Keratinocyte (primary cell): ENCODE data around the gene OBSCN.

ENCODE experiments used
- CTCF ChIP-seq, 3 experiments: IDR thresholded peaks in 1 of 3; conservative IDR thresholded peaks in 1 of 3; optimal IDR thresholded peaks in 1 of 3; 2 replicates in 2 of 3; 3 replicates in 1 of 3; pipeline versions ENCODE3 to v1.5.1; 2011; ENCODE audit warnings: low read length in 3 of 3, mild to moderate bottlenecking in 3 of 3, moderate library complexity in 2 of 3, control low read depth in 1 of 3, inconsistent platforms in 1 of 3; ENCODE audit not compliant: insufficient read depth in 2 of 3; ENCODE audit errors: extremely low read depth in 1 of 3
- EZH2 ChIP-seq: IDR thresholded peaks from one replicate; pipeline ENCODE4 v1.6.1; 2012; ENCODE audit warnings: inconsistent platforms, mild to moderate bottlenecking, low read length, moderate library complexity

GRCh38 chr1:228194921-228195812 lies 12.7 kb upstream of the OBSCN start:
- TF ChIP-seq CTCF (optimal IDR thresholded peaks at IDR 0.05 in 1 of 3, IDR thresholded peaks at IDR 0.05 in 1 of 3, conservative IDR thresholded peaks at IDR 0.05 in 1 of 3; ENCODE audit: extremely low read depth in 1 of 3, insufficient read depth in 2 of 3, low read length in 3 of 3): no peak
- no peak for TF ChIP-seq EZH2
